Duodenal mucosa (tissue), 2 donors: ENCODE measurements around the gene CREB3L1.

Experiments
- H3K27ac ChIP-seq: one replicate; pipeline ENCODE4 v1.7.0; 2013; ENCODE audit warnings: low read depth, low read length
- H3K27me3 ChIP-seq, 2 donors: one replicate each; pipeline ENCODE4 v1.7.0; 2013; ENCODE audit warnings: low read length in 2 of 2, control low read depth in 1 of 2; ENCODE audit not compliant: insufficient read depth in 2 of 2, control insufficient read depth in 1 of 2
- H3K36me3 ChIP-seq, 2 donors: one replicate each; pipeline ENCODE4 v1.7.0; 2013; ENCODE audit warnings: low read length in 2 of 2, control low read depth in 1 of 2; ENCODE audit not compliant: insufficient read depth in 2 of 2, control insufficient read depth in 1 of 2
- H3K4me1 ChIP-seq, 2 donors: one replicate each; pipeline ENCODE4 v1.7.0; 2013; ENCODE audit warnings: low read length in 2 of 2, control low read depth in 1 of 2; ENCODE audit not compliant: insufficient read depth in 2 of 2, control insufficient read depth in 1 of 2
- H3K4me3 ChIP-seq, 2 donors: one replicate each; pipeline ENCODE4 v1.7.0; 2013; ENCODE audit warnings: low read length in 2 of 2, low read depth in 1 of 2
- H3K9ac ChIP-seq, 2 donors: one replicate each; pipeline ENCODE4 v1.7.0; 2013; ENCODE audit warnings: low read length in 2 of 2, low read depth in 1 of 2
- H3K9me3 ChIP-seq, 2 donors: one replicate each; pipeline ENCODE4 v1.7.0; 2013; ENCODE audit warnings: low read length in 2 of 2, control low read depth in 1 of 2; ENCODE audit not compliant: control insufficient read depth in 1 of 2

Gene CREB3L1

DNA sequence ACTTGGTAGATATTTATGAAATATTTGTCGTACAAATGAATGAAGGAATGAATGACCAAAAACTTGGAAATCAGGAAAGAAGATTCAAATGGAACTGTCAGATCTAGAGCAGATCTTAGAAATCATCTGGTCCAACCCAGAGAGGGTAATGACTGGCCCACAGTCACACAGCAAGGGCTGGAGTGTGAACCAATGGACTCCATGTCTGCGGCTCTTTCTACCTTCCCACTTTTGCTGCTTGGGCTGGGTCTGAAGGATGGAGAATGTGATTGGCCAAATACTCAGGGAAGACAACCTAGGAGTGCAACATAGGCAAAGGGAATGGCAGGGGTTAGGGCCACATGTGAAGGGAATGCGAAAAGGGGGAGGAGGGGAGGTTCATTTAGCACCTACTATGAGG lies 64.0 kb downstream of the CREB3L1 start:
- Histone ChIP-seq H3K4me1 (peaks cover 12 to 30% of the 10 kb centered on the region in 2 donors), H3K27me3 (no peaks in the 10 kb centered on the region), H3K9ac (no peak overlapping the region), H3K9me3 (no peaks in the 10 kb centered on the region), H3K27ac (no peak overlapping the region), H3K4me3 (no peak overlapping the region), H3K36me3 (no peaks in the 10 kb centered on the region)

DNA sequence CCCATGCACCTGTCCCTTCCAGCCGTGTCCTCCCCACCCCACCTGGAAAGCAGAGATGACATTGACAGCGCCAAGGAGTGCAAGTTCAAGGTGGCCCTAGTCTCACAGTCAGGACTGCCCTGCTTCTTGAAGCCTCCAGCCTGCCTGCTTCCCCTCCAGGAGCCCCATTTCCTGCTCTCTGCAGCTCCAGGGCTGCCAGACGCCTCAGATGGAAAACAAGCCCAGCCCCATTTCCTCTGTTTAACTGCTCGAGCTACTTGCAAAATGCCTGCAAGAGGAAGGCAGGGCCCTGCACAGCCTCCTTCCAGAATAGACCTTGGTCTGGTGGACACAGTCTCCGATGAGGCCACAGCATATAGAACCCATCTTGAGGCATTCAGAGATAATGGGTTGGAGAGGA lies 64.8 kb downstream of the CREB3L1 start:
- peaks cover 18 to 35% of the 10 kb centered on the region in 2 donors for H3K4me1 ChIP-seq
- no peak overlapping the region for H3K27ac ChIP-seq
- H3K4me3 ChIP-seq, result no peak overlapping the region
- no peaks in the 10 kb centered on the region for H3K27me3 ChIP-seq
- no peak overlapping the region for H3K9ac ChIP-seq
- H3K36me3 ChIP-seq, result no peaks in the 10 kb centered on the region
- no peaks in the 10 kb centered on the region for H3K9me3 ChIP-seq

DNA sequence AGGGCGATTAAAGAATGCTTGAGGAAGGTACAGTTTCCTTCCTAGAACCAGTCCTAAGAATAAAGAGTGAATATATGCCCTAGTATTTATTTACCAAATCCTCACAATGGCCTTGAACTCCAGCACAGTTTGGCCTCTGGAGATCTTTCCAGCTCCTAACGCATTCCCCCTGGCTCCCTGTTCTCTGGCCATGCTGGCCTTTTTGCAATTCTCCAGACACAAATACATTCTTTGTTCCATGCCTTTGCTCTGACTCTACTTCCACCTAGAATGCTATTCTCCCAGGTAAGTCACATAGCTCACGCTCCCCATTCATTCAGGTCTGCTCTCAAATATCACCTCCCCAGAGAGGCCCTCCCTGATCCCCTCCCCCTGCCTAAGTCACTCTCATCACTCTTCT lies 66.1 kb downstream of the CREB3L1 start:
- Histone ChIP-seq H3K9ac (no peak overlapping the region), H3K36me3 (no peaks in the 10 kb centered on the region), H3K9me3 (no peaks in the 10 kb centered on the region), H3K4me3 (no peak overlapping the region), H3K4me1 (peaks cover 24 to 38% of the 10 kb centered on the region in 2 donors), H3K27me3 (no peaks in the 10 kb centered on the region), H3K27ac (no peak overlapping the region)

DNA sequence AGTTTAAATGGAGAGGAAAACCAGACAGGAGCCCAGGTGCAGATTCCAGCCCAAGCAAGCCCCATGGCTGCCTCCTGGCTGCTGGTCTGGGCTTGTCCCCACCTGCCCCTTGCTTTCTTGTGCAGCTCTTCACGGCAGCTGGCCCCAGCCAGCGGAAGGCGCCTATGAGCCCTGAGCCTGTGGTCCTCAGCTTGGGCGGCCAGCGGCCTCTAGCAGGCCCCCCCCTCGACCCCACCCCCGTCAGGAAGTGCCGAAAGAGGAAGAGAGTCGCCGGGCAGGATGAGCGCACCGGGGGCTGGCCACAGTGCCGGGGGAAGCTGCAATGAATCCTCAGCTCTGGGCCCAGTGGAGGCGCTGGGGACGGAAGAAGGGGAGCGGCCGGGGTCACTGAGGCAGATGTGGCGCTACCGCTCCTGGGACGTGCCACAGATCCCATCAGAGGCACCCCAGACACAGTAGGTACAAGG lies 67.7 kb downstream of the CREB3L1 start:
- Histone ChIP-seq H3K9me3 (no peaks in the 10 kb centered on the region), H3K9ac (peak overlapping the region; percentile 49 to 57), H3K4me3 (peak overlapping the region; percentile 64 to 78), H3K36me3 (no peaks in the 10 kb centered on the region), H3K4me1 (peaks cover 35 to 39% of the 10 kb centered on the region in 2 donors), H3K27me3 (no peaks in the 10 kb centered on the region), H3K27ac (peak overlapping the region; percentile 44)

DNA sequence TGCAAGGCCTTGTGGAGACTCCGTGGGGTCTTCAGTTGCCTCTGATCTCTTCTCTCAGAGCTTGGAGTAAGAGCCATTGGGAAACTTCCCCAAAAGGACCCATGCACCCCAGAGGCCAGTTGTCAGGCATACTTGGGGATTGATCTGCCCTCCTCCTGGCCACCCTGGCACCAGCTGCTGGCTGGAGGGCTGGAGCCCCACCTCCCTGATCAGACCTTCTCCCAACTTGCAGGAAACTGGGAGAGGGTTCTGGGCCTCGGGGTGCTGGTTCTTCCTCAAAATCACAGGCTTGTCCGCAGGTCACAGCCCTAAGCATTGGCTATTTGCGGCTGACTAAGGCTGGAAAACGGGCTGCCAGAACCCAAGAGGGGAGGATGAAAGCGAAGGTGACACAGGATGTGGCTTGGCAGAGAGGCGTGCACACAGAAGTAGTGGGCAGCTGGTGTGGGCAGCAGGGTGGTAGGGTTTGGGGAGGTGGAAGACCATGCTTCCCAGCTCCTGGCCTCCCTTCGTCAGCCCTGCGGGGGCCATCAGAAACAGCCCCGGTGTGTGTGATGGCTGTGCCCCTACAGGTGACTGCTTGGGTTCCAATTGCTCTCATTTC lies 68.5 kb downstream of the CREB3L1 start:
- Histone ChIP-seq H3K9ac (peak overlapping the region; percentile 49 to 57), H3K9me3 (no peaks in the 10 kb centered on the region), H3K4me3 (peak overlapping the region; percentile 64 to 78), H3K27ac (peak overlapping the region; percentile 44), H3K27me3 (no peaks in the 10 kb centered on the region), H3K36me3 (no peaks in the 10 kb centered on the region), H3K4me1 (peaks cover 41 to 47% of the 10 kb centered on the region in 2 donors)

DNA sequence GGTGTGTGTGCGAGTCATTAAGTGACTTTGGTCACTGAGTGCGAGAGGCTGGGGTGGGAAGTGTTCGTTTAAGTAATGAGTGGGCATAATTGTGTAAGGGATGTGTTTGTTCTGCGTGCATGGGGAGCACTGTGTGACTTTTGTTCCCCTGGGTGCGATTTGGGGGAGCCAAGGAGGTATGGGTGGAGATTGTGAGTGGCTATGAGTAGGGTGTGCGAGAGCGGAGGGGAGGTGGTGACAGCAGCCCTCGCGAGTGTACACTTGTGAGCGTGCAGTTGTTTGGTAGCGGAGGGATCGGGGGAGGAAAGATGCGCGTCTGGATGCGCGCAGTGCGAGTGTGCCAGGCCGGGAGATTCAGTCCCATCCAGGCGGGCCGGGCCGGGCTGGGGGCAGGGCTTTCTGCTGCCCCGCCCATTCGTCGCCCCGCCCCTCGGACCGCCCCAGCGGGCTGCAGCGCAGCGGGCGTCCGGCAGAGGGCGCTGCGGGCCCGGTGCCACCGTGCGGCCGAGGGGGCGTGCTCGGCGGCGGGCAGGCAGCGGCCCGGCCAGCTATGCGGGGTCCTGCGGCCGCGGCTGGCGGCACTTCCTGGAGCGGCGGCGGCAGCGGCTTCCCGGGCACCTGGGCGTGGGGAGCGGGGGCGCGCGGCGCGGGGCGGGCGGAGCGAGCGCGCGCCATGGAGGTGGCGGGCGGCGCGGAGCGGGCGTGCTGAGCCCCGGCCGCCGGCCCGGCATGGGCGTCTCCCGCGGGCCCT lies 69.6 kb downstream of the CREB3L1 start, which contains the start of gene DGKZ:
TSS of gene DGKZ (plus strand) at position 578 of the 751 bp plus-strand sequence. CDS start 197 bp downstream, outside the sequence.
- peak within 1 kb of the TSS; percentile 81 for H3K27ac ChIP-seq
- no peaks in the 10 kb centered on the region for H3K27me3 ChIP-seq
- peaks cover 52 to 56% of the 10 kb centered on the region in 2 donors for H3K4me1 ChIP-seq
- no peaks in the 10 kb centered on the region for H3K9me3 ChIP-seq
- H3K4me3 ChIP-seq, result peak within 1 kb of the TSS; percentile 92 to 93
- H3K9ac ChIP-seq, result peak within 1 kb of the TSS; percentile 87 to 96
- no peaks in the 10 kb centered on the region for H3K36me3 ChIP-seq

DNA sequence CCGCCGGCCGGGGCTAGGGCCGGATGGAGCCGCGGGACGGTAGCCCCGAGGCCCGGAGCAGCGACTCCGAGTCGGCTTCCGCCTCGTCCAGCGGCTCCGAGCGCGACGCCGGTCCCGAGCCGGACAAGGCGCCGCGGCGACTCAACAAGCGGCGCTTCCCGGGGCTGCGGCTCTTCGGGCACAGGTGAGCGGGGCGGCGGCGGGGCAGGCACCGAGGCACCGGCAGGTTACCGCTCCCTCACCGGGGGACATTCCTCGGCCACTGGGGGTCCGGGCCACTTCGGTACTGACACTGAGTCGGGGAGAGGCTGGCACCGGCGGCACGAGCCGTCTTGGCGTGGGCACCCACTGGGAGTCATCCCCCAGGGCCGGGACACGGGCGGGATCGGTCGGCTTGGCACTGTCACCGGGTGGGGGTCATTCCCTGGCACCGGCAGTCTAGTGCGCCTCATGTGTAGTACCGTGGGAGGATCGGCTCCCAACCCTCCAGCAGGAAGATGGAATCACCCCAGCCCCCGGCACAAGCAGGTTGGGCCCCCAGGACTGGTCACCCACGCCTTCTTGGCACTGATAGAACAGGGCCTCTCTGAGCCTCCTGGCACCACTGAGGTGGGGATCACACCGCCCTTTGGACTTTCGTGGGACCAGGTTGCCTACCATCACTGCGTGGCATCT lies 70.3 kb downstream of the CREB3L1 start:
- Histone ChIP-seq H3K9ac (peak overlapping the region; percentile 87 to 96), H3K27me3 (no peaks in the 10 kb centered on the region), H3K36me3 (no peaks in the 10 kb centered on the region), H3K4me1 (peaks cover 55 to 59% of the 10 kb centered on the region in 2 donors), H3K9me3 (no peaks in the 10 kb centered on the region), H3K4me3 (peak overlapping the region; percentile 92 to 93), H3K27ac (peak overlapping the region; percentile 81)

DNA sequence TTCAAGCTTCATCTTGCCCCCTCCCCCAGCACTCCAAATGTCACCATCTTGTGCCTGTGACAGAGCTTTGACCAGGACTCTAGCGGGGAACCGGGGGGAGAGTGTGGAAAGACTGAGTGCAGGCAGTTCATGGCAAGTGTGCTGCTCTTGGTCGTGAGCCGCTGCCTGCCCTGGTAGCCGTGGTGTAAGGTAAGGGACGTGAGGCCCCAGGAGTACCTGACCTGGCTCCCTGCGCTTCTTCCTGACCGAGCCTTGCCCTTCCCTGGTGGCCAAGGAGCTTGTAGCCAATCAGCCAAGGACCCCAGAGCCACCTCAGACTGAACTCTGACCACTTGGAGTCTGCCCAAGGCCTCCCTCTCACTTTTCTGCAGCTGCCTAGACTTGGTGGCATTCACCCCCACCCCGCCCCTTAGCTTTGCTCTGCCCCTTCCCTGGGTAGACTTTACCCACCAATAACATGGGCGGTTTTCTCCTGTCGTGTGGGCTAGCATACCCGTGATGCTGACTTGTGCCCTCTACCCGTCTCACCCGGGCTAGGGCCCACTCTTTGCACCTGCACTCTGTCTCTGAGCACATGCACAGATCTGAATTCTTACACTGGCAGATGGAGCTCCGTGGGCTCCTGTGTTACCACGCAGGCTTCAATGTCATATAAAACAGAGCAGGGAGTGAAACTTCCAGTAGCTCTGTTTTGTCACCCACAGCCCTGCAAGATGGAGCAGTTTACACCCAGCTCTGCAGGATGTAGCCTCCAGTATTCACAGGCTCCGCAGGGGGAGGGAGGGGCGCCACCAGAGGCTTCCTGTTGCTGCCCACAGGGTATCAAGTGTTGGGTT lies 71.3 kb downstream of the CREB3L1 start:
- Histone ChIP-seq H3K27me3 (no peaks in the 10 kb centered on the region), H3K36me3 (no peaks in the 10 kb centered on the region), H3K9ac (peak overlapping the region; percentile 87 to 96), H3K4me1 (peaks cover 61% of the 10 kb centered on the region in 2 donors), H3K27ac (peak overlapping the region; percentile 81), H3K9me3 (no peaks in the 10 kb centered on the region), H3K4me3 (peak overlapping the region; percentile 92 to 93)

DNA sequence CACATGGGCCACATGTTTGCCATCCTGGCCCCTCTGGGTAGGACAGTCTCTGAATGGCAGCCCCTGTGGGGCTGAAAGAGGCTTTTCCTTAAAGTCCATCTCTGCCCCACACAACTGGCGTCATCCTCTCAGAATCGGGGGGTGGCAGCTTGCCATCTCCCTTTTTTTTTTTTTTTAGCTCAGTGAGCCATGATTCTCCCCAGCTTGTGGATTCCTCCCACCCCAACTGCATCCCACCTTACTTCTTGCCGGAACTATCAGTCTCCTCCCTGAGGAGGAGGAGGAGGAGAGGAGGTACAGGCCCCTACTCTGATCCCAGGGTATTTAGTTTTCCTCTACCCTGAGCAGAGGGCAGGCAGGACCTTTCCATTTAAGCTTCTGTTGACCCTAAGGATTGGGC lies 73.2 kb downstream of the CREB3L1 start:
- Histone ChIP-seq H3K9me3 (no peaks in the 10 kb centered on the region), H3K4me1 (peaks cover 61% of the 10 kb centered on the region in 2 donors), H3K27me3 (no peaks in the 10 kb centered on the region), H3K4me3 (peak overlapping the region in 1 of 2 donors; percentile 19), H3K9ac (peak overlapping the region in 1 of 2 donors; percentile 59), H3K36me3 (no peaks in the 10 kb centered on the region), H3K27ac (no peak overlapping the region)
